ENCODE data around the gene TRAF7. TPM values are rescaled to one million over a fixed set of nuclear protein-coding genes. Genes with fewer than 3 reads are reported as not detected.

TRAF7 gene
- total RNA-seq, 4 donors from 2014 or later = 19.1 to 45.0 (median 31.1) TPM

DNA sequence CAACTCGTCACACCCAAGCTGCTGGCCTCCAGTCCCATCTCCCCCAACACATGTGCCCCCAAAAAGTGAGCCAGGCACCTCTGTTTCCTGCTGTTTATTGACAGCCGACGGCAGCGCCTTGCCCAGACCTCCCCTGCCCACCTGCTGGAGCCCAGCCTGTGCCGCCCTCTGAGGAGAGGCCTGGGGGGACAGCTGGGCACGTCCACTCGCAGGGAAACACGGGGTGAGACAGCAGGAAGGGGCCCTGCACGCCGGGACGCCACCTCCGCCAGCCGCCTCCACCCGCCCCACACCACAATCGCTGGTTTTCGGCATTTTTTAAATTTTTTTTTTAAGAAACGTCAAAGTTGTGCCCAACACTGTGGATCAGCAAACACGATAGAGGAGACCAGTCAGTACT is 21.5 kb downstream of the TRAF7 start:
- TF ChIP-seq CTCF (IDR thresholded peaks at IDR 0.05; ENCODE audit: low read depth) = no peak

DNA sequence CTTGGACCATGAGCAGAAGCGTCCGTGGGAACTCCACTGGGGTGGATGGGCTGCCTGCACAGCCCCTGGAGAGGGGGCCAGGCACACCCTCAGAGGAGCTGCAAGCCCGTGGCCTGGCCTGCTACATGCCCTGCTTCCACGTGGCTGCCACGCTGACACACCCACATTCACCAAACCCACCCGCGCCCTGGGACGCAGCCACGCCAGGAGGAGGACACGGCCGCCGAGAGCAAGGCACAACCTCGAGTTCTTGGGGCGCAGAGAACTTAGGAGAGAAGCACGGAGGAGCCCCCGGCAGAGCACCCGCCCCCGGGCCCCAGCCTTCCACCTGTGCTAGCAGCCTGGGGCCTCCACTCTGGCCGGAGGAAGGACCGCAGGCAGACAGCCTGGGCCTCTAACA is 22.0 kb downstream of the TRAF7 start:
- no peak for TF ChIP-seq CTCF (IDR thresholded peaks at IDR 0.05; ENCODE audit: low read depth)

- no peak for TF ChIP-seq CTCF (IDR thresholded peaks at IDR 0.05; ENCODE audit: low read depth)
Observed at GRCh38 chr16:2178321-2179106, 22.9 kb downstream of the TRAF7 start.

- no peak for TF ChIP-seq CTCF (IDR thresholded peaks at IDR 0.05; ENCODE audit: low read depth)
Observed at GRCh38 chr16:2179107-2179501, 23.5 kb downstream of the TRAF7 start.

GRCh38 chr16:2179576-2179975 is 24.0 kb downstream of the TRAF7 start:
- TF ChIP-seq CTCF (IDR thresholded peaks at IDR 0.05; ENCODE audit: low read depth) = no peak

DNA sequence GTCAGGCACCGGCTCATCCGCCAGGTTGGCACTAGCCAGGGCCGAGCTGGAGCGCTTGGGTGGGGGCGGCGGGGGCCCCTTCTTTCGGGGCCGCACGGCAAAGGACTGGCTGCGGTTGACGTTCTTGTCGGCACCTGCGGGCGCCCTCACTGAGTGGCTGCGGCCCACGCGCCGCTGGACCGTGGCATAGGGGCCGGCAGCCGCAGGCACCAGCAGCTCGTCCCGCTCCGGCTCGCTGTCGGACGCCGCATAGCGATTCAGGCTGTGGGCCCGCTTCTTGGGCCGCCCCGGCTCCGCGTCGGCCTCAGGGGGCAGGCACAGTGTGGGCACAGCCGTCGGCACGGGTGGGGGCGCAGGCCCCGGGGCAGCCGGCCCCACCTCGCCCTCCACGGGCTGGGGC is 24.9 kb downstream of the TRAF7 start:
- TF ChIP-seq CTCF (IDR thresholded peaks at IDR 0.05; ENCODE audit: low read depth) = no peak

DNA sequence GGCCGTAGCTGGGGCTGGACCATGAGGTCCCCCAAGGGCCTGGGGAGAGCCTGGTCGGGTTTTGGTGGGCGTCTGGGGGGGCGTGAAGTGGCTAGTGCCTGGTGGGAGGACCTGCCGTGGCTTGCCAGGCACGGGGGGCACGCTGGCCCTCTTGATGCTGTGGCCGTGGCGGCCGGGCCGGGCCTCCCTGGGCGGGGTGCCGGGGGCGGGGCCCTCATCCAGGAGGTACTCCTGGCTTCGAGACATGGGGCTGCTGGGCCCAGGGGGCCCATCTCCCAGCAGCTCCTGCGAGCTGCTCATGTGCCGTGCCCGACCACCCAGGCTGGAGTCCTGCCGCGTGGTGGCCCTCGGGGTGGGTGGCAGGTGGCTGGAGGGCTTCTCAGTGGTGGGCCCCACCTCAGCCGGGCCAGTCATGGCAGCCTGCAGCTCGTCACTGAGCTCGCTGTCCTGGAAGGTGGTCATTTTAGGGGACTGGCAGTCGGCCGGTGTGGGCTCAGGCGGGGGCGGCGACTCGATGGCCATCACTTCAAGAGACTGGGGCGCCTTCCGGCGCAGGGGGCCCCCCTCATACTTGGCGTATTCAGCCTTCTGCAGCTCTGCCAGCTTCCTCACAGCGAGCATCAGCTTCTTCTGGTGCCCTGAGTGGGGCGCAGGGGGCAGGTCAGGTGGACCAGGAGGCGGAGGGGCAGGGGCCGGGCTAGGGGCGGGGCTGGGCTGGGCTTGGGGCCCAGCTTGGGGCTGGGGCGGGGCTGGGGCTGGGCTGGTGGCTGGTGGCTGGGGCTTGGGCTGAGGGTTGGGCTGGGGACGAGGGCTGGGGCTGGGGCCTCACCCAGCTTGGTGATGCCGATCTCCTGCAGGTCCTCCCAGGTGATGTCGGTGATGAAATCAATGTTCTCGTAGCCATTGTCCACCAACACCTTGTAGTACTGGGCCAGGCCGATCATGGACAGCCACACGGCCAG is 25.7 kb downstream of the TRAF7 start:
- no peak for TF ChIP-seq CTCF (IDR thresholded peaks at IDR 0.05; ENCODE audit: low read depth)

All from subcutaneous adipose tissue (tissue), 4 donors.